Osteoblast (primary cell): ENCODE measurements around the gene CRADD. TPM values are rescaled to one million over a fixed set of nuclear protein-coding genes. Genes with fewer than 3 reads are reported as not detected.

Source experiments
- DNase-seq: peaks from one replicate; pipeline ENCODE4 v3.0.0; 2011; ENCODE audit warnings: low spot score, mixed read lengths; ENCODE audit not compliant: insufficient read length; ENCODE audit errors: missing footprints
- H2AFZ ChIP-seq: 2 replicates; pipeline ENCODE4 v1.6.0; 2011; ENCODE audit warnings: mild to moderate bottlenecking, low read length
- H3K27ac ChIP-seq: 2 replicates; pipeline ENCODE4 v1.5.1; 2011; ENCODE audit warnings: mild to moderate bottlenecking, low read depth, low read length, moderate library complexity
- H3K27me3 ChIP-seq: 2 replicates; pipeline ENCODE4 v1.6.0; 2012; ENCODE audit warnings: mild to moderate bottlenecking, control low read depth, inconsistent platforms, low read length, moderate library complexity; ENCODE audit not compliant: insufficient read depth
- H3K36me3 ChIP-seq: 2 replicates; pipeline ENCODE4 v1.5.1; 2011; ENCODE audit warnings: mild to moderate bottlenecking, low read length, control low read depth, moderate library complexity; ENCODE audit not compliant: insufficient read depth
- H3K4me1 ChIP-seq: 2 replicates; pipeline ENCODE4 v1.5.1; 2011; ENCODE audit warnings: mild to moderate bottlenecking, low read length, control low read depth, moderate library complexity; ENCODE audit not compliant: insufficient read depth
- H3K4me2 ChIP-seq: 2 replicates; pipeline ENCODE4 v1.6.0; 2011; ENCODE audit warnings: mild to moderate bottlenecking, low read length; ENCODE audit not compliant: insufficient read depth
- H3K4me3 ChIP-seq: fragments of 200-600 bp; sonication (generic); 3 replicates; pipeline ENCODE4 v1.5.1; 2012; ENCODE audit warnings: mild to moderate bottlenecking, low read length, inconsistent platforms; ENCODE audit not compliant: insufficient read depth
- H3K79me2 ChIP-seq: 2 replicates; pipeline ENCODE4 v1.6.0; 2012; ENCODE audit warnings: mild to moderate bottlenecking, low read length, control low read depth, inconsistent platforms; ENCODE audit not compliant: insufficient read depth
- H3K9me3 ChIP-seq: 2 replicates; pipeline ENCODE4 v1.5.1; 2011; ENCODE audit warnings: low read depth, low read length, control low read depth
- H4K20me1 ChIP-seq: 2 replicates; pipeline ENCODE4 v1.6.0; 2012; ENCODE audit warnings: mild to moderate bottlenecking, low read length, control low read depth; ENCODE audit not compliant: insufficient read depth
- total RNA-seq: library from RNA; depleted of rRNA; stranded (reverse); fragments of >200 nt; gene quantifications from 2 replicates; pipeline ENCODE4 v1.2.3, GENCODE V29; 2012
- TF ChIP-seq, protein P1 (sequence below): IDR thresholded peaks from 2 replicates; pipeline ENCODE4 v1.5.1; 2011; ENCODE audit warnings: mild to moderate bottlenecking, low read depth, low read length, moderate library complexity; ENCODE audit errors: extremely low read depth

The CRADD gene
- total RNA-seq, 1 donor = 15.6 TPM

DNA sequence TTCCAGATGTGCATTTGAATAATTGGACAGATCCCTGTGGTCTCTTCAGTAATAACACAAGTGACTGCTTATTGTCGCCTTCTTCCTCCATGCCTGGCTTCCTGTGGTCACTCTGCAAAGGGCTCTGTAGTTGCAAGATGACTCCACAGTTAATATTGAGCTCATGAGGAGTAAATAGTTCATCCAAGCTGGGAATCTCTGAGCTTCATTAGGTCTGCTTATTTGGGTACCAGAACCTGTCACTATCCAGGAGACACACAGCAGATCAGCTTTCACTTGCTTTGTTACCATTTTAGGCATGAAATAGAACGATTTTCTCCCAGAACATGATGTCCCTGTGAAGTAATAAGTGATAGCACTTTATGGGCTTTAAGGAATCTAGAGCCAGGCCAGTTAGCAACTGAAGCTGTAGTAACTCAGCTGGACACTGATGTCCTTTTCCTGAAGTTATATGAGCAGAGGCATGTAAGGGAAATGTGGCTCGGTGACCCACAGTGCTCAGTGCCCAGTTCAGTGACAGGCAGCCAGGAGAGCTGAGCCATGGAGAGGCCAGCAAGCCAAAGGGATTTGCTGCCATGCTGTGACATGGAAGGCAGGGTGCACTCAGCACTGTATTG, 50.1 kb downstream of the CRADD start:
- Histone ChIP-seq H3K9me3 (no peaks in the 10 kb centered on the region), H3K27ac (no peak overlapping the region), H4K20me1 (no peaks in the 10 kb centered on the region), H3K4me2 (no peak overlapping the region), H2AFZ (no peak overlapping the region), H3K36me3 (no peaks in the 10 kb centered on the region), H3K79me2 (no peaks in the 10 kb centered on the region), H3K4me3 (no peak overlapping the region), H3K4me1 (peaks cover 3% of the 10 kb centered on the region), H3K27me3 (no peaks in the 10 kb centered on the region)
- TF ChIP-seq, protein P1, sequence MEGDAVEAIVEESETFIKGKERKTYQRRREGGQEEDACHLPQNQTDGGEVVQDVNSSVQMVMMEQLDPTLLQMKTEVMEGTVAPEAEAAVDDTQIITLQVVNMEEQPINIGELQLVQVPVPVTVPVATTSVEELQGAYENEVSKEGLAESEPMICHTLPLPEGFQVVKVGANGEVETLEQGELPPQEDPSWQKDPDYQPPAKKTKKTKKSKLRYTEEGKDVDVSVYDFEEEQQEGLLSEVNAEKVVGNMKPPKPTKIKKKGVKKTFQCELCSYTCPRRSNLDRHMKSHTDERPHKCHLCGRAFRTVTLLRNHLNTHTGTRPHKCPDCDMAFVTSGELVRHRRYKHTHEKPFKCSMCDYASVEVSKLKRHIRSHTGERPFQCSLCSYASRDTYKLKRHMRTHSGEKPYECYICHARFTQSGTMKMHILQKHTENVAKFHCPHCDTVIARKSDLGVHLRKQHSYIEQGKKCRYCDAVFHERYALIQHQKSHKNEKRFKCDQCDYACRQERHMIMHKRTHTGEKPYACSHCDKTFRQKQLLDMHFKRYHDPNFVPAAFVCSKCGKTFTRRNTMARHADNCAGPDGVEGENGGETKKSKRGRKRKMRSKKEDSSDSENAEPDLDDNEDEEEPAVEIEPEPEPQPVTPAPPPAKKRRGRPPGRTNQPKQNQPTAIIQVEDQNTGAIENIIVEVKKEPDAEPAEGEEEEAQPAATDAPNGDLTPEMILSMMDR = no peak
- DNase-seq = no peak

DNA sequence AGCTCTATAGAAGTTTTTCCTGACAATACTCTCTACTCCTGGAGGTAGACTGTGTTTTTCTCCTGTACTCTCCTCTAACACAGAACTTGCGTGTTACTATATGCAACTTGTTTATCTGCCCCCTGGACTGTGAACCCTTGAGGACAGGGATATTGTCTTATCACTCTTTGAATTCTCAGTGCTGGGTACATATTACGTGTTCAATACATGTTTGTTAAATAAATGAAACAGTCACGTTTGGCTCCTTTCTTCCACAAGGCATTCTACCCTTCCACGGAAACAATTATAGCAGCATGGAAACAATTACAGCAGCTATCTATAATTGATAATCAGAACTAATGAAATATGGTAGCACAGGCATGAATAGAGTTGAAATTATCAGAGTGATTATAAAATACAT, 50.7 kb downstream of the CRADD start:
- Histone ChIP-seq H3K4me1 (peaks cover 3% of the 10 kb centered on the region), H3K9me3 (no peaks in the 10 kb centered on the region), H3K27ac (no peak overlapping the region), H3K4me3 (no peak overlapping the region), H3K79me2 (no peaks in the 10 kb centered on the region), H4K20me1 (no peaks in the 10 kb centered on the region), H3K4me2 (no peak overlapping the region), H3K36me3 (no peaks in the 10 kb centered on the region), H3K27me3 (no peaks in the 10 kb centered on the region), H2AFZ (no peak overlapping the region)
- TF ChIP-seq, protein P1 = no peak
- no peak for DNase-seq

DNA sequence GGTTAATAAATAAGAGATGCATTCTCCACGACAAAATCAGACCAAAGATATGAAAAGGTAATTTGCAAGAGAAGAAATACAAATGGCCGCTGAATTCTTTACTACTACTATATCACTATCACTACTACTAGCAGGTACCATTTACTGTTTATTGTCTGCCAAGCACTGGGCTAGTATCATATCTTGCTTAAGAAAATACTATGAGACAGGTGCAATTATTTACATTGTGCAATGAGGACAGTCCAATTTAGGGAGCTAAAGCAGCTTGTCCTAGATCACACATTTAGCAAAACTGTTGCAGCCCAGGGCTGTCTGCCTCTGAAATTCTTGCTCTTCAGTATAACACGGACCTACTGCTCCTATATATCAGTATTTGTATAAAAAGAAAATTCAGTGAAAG, 52.8 kb downstream of the CRADD start:
- no peak overlapping the region for H3K4me2 ChIP-seq
- no peaks in the 10 kb centered on the region for H4K20me1 ChIP-seq
- no peak overlapping the region for H3K4me3 ChIP-seq
- H3K9me3 ChIP-seq = no peaks in the 10 kb centered on the region
- no peak overlapping the region for H2AFZ ChIP-seq
- DNase-seq = no peak
- no peaks in the 10 kb centered on the region for H3K36me3 ChIP-seq
- TF ChIP-seq, protein P1 = no peak
- H3K27me3 ChIP-seq = no peaks in the 10 kb centered on the region
- no peak overlapping the region for H3K27ac ChIP-seq
- H3K79me2 ChIP-seq = no peaks in the 10 kb centered on the region
- H3K4me1 ChIP-seq = no peaks in the 10 kb centered on the region

DNA sequence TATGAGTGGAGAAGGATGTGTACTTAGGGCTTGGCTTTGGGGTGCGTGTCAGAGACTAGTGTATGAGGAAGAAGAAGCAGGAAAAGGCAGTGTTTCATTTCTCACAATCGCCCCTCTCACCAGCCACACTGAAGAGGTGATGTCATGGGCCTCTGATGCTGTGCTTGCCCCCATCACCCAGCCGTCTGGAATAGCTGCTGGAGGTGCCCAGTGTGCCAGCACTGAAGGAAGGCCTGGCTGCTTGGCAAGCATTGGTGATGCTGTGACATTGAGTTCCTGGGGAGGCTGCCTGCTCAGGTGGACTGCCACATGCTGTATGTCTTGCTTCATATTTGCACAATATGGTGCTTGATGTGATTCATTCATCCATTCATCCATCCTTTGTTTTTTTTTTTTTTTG, 56.2 kb downstream of the CRADD start:
- TF ChIP-seq, protein P1 = no peak
- H4K20me1 ChIP-seq = no peaks in the 10 kb centered on the region
- no peaks in the 10 kb centered on the region for H3K27me3 ChIP-seq
- H3K36me3 ChIP-seq = no peaks in the 10 kb centered on the region
- no peaks in the 10 kb centered on the region for H3K9me3 ChIP-seq
- DNase-seq = no peak
- no peak overlapping the region for H3K27ac ChIP-seq
- no peak overlapping the region for H2AFZ ChIP-seq
- peaks cover 7% of the 10 kb centered on the region for H3K4me1 ChIP-seq
- no peak overlapping the region for H3K4me3 ChIP-seq
- H3K4me2 ChIP-seq = no peak overlapping the region
- H3K79me2 ChIP-seq = no peaks in the 10 kb centered on the region
